GM10248 (cell line): ENCODE measurements around the gene SLC3A2.

Experiments
- CTCF ChIA-PET: fragments of 300-600 bp; sonication (Branson Sonifier 250); formaldehyde crosslinking; extraction: SDS; loops from one replicate; lab custom pipeline; 2021; ENCODE audit warnings: antibody characterized with exemption; lab: Yijun Ruan, JAX
- POLR2A ChIA-PET: fragments of 350-650 bp; sonication (Branson Sonifier 250); formaldehyde crosslinking; extraction: SDS; loops from one replicate; lab custom pipeline; 2020; ENCODE audit warnings: antibody characterized with exemption; lab: Yijun Ruan, JAX
- DNase-seq: peaks from one replicate; pipeline ENCODE4 v3.0.0; 2012; ENCODE audit errors: extremely low spot score
- CTCF ChIP-seq: IDR thresholded peaks from 2 replicates; pipeline ENCODE4 v1.5.1; 2012; ENCODE audit warnings: mild to moderate bottlenecking, low read depth; ENCODE audit errors: extremely low read depth, missing control alignments, control extremely low read depth

The SLC3A2 gene

DNA sequence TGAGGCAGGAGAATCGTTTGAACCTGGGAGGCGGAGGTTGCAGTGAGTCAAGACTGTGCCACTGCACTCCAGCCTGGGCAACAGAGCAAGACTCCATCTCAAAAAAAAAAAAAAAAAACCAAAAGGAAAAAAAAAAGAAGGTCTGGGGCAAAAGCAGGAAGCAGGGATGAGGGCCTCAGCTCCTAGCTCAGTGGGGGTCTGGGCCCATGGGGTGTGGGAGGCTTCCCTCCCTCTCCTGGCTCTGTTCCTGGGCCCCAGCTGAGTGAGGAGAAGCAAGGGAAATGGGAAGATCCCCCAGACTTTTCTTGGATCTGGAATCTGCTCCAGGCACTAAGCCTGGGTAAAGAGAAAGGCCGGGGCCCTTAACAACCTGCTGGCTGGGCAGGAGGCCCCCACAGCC is 31.6 kb downstream of the SLC3A2 start:
- no peak for TF ChIP-seq CTCF
- ChIA-PET CTCF (no interaction called here), POLR2A (no interaction called here)
- no peak for DNase-seq

GRCh38 chr11:62914416-62914815 is 33.7 kb downstream of the SLC3A2 start:
- ChIA-PET CTCF (interaction anchor here (2.1 to 2.4 kb wide), 2 partner anchors 8 to 108 kb away, joined by 11 to 24 read pairs; no protein-coding TSS in a partner anchor), POLR2A (interaction anchor here (0.7 kb wide), 1 partner anchor 35 kb away, joined by 11 read pairs; no protein-coding TSS in a partner anchor)
- TF ChIP-seq CTCF: no peak
- DNase-seq: no peak

DNA sequence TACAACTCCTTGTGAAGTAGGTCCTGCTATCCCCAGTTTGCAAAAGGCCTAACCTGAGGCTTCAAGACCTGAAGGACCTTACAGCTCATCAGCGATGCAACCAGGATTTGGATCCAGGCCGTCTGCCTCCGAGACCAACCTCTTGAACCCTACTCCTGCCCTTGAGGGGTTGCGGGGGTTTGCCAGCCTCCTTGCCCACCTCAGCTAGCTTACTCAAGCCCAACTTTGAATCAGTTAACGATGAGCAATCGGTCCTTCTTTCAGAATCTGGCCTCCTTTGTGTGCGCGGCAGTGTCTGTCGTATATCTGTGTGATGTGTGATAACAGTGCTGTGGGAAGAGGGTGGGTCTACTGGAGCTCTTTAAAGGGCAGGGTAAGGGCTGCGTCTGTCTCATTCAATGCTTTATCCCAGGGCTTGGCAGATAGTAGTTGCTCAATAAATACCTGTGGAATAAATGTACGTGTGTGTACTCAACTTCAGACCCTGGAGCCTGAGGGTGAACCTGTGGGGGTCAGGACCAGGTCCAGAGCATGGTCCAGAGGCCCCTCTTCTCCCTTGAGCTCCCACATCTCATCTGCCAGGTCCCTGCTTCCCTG is 37.3 kb downstream of the SLC3A2 start:
- POLR2A ChIA-PET: no interaction called here
- CTCF ChIA-PET: interaction anchor here (2.8 to 8.7 kb wide), 3 partner anchors 11 to 106 kb away, joined by 9 to 97 read pairs (median 14); no protein-coding TSS in a partner anchor
- no peak for TF ChIP-seq CTCF
- DNase-seq: no peak

- CTCF ChIA-PET: interaction anchor here (1.1 to 8.7 kb wide), 5 partner anchors 12 to 117 kb away, joined by 3 to 97 read pairs (median 9); no protein-coding TSS in a partner anchor
- POLR2A ChIA-PET: interaction anchor here (0.6 kb wide), 1 partner anchor 526 kb away, joined by 4 read pairs; no protein-coding TSS in a partner anchor
- no peak for DNase-seq
- TF ChIP-seq CTCF: no peak
These were observed 37.8 kb downstream of the SLC3A2 start for GRCh38 chr11:62918531-62918930.

DNA sequence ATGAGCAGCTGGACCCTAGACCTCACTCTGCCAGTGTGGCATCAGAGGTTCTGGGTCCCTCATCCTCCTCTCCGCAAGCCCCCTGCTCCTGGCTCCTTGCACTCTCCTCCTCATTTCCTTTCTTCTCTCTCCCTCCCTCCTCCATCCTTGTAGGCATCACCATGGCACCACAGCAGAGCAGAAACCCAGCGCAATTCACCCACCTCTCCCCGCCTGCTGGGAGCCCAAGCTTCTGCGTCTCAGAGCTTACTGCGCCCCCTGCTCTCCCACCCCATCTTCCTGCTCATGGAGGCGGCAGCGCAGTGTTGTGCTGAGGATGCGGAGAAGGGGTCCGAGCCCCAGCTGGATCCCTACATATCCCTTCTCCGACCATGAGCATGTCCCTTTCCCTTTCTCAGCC is 38.8 kb downstream of the SLC3A2 start:
- ChIA-PET CTCF (interaction anchor here (1.1 to 8.7 kb wide), 5 partner anchors 13 to 116 kb away, joined by 3 to 97 read pairs (median 9); no protein-coding TSS in a partner anchor), POLR2A (interaction anchor here (0.5 to 0.6 kb wide), 3 partner anchors 32 to 1405 kb away, joined by 5 to 6 read pairs (median 6); no protein-coding TSS in a partner anchor)
- no peak for DNase-seq
- TF ChIP-seq CTCF: no peak

DNA sequence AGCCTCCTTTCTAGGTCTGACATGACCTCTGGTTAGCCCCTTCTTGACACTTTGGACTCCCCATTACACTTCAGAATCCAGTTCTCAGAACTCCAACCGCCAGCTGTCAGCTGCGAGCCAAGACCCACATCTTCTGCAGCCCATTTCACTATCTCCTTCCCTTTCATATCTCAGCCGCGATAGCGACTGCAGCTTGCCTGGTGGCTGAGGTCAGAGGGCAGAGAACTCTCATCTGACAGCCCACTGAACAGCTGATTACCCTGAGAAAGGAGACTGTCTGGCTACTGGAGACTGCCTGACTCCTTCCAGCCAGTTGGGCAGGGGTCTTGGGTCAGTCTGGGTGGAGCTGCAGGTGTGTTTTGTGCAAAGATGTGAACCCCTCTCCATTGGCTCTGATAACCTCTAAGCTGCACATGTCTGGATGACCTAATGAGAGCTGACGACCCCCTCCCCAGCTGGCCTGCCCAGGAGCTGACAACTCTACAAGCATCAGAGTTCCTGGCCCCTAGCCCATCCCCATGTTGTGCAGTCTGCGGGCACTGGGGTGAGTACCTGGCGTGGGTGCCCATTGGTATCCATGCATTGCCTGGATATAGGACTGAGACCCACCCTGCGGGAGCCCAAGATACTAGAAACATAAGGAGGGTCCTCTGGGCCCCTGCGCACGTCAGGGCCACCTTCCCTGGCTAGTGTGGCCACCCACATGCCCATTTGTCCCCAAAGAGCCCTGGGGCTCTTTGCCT is 39.4 kb downstream of the SLC3A2 start:
- TF ChIP-seq CTCF: no peak
- ChIA-PET CTCF (interaction anchor here (0.7 to 8.7 kb wide), 5 partner anchors 13 to 115 kb away, joined by 3 to 97 read pairs (median 3); no protein-coding TSS in a partner anchor), POLR2A (interaction anchor here (0.5 to 0.6 kb wide), 2 partner anchors 414 to 1405 kb away, joined by 5 to 6 read pairs; no protein-coding TSS in a partner anchor)
- no peak for DNase-seq
